ENCODE results near the gene SLC13A2.

The SLC13A2 gene

GRCh38 chr17:28494445-28495188 lies 21.2 kb downstream of the SLC13A2 start:
- no peak overlapping the region for H3K4me3 ChIP-seq (ENCODE audit: low read depth, low read length)
- DNase-seq (ENCODE audit: low read depth), result peak; percentile 75
- TF ChIP-seq, protein P1, sequence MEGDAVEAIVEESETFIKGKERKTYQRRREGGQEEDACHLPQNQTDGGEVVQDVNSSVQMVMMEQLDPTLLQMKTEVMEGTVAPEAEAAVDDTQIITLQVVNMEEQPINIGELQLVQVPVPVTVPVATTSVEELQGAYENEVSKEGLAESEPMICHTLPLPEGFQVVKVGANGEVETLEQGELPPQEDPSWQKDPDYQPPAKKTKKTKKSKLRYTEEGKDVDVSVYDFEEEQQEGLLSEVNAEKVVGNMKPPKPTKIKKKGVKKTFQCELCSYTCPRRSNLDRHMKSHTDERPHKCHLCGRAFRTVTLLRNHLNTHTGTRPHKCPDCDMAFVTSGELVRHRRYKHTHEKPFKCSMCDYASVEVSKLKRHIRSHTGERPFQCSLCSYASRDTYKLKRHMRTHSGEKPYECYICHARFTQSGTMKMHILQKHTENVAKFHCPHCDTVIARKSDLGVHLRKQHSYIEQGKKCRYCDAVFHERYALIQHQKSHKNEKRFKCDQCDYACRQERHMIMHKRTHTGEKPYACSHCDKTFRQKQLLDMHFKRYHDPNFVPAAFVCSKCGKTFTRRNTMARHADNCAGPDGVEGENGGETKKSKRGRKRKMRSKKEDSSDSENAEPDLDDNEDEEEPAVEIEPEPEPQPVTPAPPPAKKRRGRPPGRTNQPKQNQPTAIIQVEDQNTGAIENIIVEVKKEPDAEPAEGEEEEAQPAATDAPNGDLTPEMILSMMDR (conservative IDR thresholded peaks at IDR 0.05; ENCODE audit: low read depth, low read length), result peak; percentile 93

- H3K4me3 ChIP-seq (ENCODE audit: low read depth, low read length), result no peak overlapping the region
- no peak for DNase-seq (ENCODE audit: low read depth)
- TF ChIP-seq, protein P1 (conservative IDR thresholded peaks at IDR 0.05; ENCODE audit: low read depth, low read length), result no peak
Measured at GRCh38 chr17:28495635-28496034, 22.2 kb downstream of the SLC13A2 start.

DNA sequence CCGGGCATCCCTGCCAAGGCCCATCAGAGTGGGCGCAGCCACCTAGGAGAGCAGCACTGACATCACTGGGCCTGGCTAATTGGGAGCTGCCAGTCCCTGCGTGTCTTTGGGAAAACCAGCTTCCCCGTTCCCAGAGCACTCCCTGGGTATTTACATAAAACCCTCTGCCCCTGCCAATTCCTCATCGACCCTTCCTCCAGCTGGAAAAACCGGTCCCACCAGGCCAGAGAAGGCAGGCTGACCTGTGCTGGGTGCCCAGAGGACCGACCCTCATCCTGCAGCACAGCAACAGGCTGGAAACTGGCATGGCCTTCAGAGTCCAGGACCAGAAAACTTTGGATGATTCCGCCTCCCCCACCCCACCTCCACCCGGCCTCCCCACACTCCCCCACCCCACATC lies 24.5 kb downstream of the SLC13A2 start:
- TF ChIP-seq, protein P1 (conservative IDR thresholded peaks at IDR 0.05; ENCODE audit: low read depth, low read length), result no peak
- no peak overlapping the region for H3K4me3 ChIP-seq (ENCODE audit: low read depth, low read length)

DNA sequence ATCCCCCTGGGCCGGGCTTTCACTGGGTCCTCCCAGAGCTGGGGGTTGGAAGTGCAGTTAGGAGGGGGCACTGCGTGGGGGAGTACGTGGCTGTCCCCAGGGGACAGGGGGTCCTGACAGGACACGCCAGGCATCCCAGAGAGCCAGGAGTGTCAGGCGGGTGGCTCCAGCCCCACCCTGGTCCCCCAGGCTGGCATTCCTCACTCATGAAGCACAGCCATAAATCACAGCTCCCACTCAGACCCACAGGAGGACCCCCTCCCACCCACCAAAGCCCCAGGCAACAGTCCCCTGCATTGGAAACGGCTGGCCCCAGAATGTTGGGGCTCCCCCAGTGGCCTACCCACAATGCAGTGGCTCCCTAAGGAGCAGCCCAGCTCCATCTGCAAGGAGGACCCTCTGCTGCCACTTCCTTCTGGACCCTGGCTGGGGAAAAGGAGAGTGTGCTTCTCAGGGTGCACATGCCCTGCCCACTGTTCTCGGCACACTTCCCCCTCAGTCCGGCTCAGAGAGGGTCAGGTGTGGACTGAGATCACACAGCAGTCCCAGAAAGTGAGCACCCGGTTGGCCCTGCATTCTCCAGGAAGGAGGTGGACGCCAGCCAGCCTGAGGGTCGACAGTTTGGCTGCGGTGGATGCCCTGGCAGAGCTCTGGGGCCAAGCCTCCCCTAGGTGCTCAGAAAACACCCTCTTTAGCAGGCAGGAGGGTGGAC lies 25.4 kb downstream of the SLC13A2 start:
- no peak for DNase-seq (ENCODE audit: low read depth)
- H3K4me3 ChIP-seq (ENCODE audit: low read depth, low read length), result no peak overlapping the region
- TF ChIP-seq, protein P1 (conservative IDR thresholded peaks at IDR 0.05; ENCODE audit: low read depth, low read length), result no peak

More for the DNA sequence above, 24.5 kb downstream of the SLC13A2 start:
- no peak for DNase-seq (ENCODE audit: low read depth)

DNA sequence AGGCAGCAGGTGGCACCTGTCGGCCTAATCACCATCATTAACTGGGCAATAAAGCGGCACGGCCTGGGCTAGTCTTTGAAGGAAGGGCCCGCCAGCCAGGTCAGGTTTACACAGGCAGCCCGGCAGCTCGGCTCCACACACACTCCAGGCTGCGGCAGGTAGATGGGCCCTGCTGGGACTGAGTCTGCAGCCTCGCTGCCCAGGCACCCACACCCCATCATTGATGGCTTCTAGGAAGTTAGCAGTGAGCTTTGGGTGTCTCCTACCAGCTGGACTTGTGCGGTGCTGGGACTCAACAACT lies 25.9 kb downstream of the SLC13A2 start:
- DNase-seq (ENCODE audit: low read depth), result no peak
- H3K4me3 ChIP-seq (ENCODE audit: low read depth, low read length), result no peak overlapping the region
- TF ChIP-seq, protein P1 (conservative IDR thresholded peaks at IDR 0.05; ENCODE audit: low read depth, low read length), result no peak

GRCh38 chr17:28499684-28500357 lies 26.4 kb downstream of the SLC13A2 start:
- DNase-seq (ENCODE audit: low read depth), result no peak
- TF ChIP-seq, protein P1 (conservative IDR thresholded peaks at IDR 0.05; ENCODE audit: low read depth, low read length), result no peak
- H3K4me3 ChIP-seq (ENCODE audit: low read depth, low read length), result no peak overlapping the region
